ENCODE data around the gene CMSS1.

CMSS1 gene

GRCh38 chr3:99960941-99961340, 143.3 kb downstream of the CMSS1 start:
- H3K27ac ChIP-seq, result no peak overlapping the region
- TF ChIP-seq CTCF (conservative IDR thresholded peaks at IDR 0.05), result no peak

- no peak overlapping the region for H3K27ac ChIP-seq
- no peak for TF ChIP-seq CTCF (conservative IDR thresholded peaks at IDR 0.05)
Observed at GRCh38 chr3:99961756-99962515, 144.3 kb downstream of the CMSS1 start.

GRCh38 chr3:99962703-99963102, 145.0 kb downstream of the CMSS1 start:
- no peak overlapping the region for H3K27ac ChIP-seq
- no peak for TF ChIP-seq CTCF (conservative IDR thresholded peaks at IDR 0.05)

GRCh38 chr3:99965077-99965476, 147.4 kb downstream of the CMSS1 start:
- TF ChIP-seq CTCF (conservative IDR thresholded peaks at IDR 0.05), result no peak
- H3K27ac ChIP-seq, result peak overlapping the region; percentile 68

- peak overlapping the region; percentile 68; the same call in 1 of the 2 replicates for H3K27ac ChIP-seq
- TF ChIP-seq CTCF (conservative IDR thresholded peaks at IDR 0.05), result no peak
Observed at GRCh38 chr3:99965681-99966408, 148.2 kb downstream of the CMSS1 start.

- H3K27ac ChIP-seq, result no peak overlapping the region
- no peak for TF ChIP-seq CTCF (conservative IDR thresholded peaks at IDR 0.05)
Observed at GRCh38 chr3:99966662-99967416, 149.2 kb downstream of the CMSS1 start.

GRCh38 chr3:99967796-99968195, 150.1 kb downstream of the CMSS1 start:
- no peak overlapping the region for H3K27ac ChIP-seq
- TF ChIP-seq CTCF (conservative IDR thresholded peaks at IDR 0.05), result no peak
